LNCAP (cell line): ENCODE results near the gene PEX11B.

Source experiments
- CTCF ChIP-seq: fragments of 450-650 bp; IDR thresholded peaks from 2 replicates; pipeline ENCODE4 v1.5.1; 2017; ENCODE audit warnings: mild to moderate bottlenecking

The PEX11B gene

GRCh38 chr1:145918144-145918991 is at the start of gene PEX11B:
PEX11B (minus strand) TSS chr1:145918717; CDS start chr1:145918688, 29 bp downstream.
- no peak for TF ChIP-seq CTCF

GRCh38 chr1:145967288-145967687 is 48.8 kb upstream of the PEX11B start:
- no peak for TF ChIP-seq CTCF

GRCh38 chr1:145965119-145965744 is 46.7 kb upstream of the PEX11B start:
- TF ChIP-seq CTCF = no peak

GRCh38 chr1:145964328-145965118 is 46.0 kb upstream of the PEX11B start, which contains the start of the genes ANKRD34A and POLR3GL:
ANKRD34A (minus strand) TSS chr1:145964575; CDS start chr1:145961759, 2,816 bp downstream.
POLR3GL (plus strand) TSS chr1:145964690; CDS start chr1:145974866, 10,176 bp downstream.
- TF ChIP-seq CTCF = no peak

GRCh38 chr1:145963265-145964019 is 44.9 kb upstream of the PEX11B start:
- no peak for TF ChIP-seq CTCF

- no peak for TF ChIP-seq CTCF
These were observed 43.9 kb upstream of the PEX11B start for GRCh38 chr1:145962157-145963102.
